Endothelial cell of umbilical vein (primary cell): Measurements from ENCODE around the gene IFT88. TPM values are rescaled to one million over a fixed set of nuclear protein-coding genes. Genes with fewer than 3 reads are reported as not detected.

ENCODE experiments used
- BruUV-seq: library from RNA; stranded (reverse); fragments of 400-500 nt; replicated peaks from 2 replicates; lab custom pipeline; 2021; lab: Mats Ljungman, UMichigan
- CTCF ChIA-PET: fragments of 300-600, 350-600 bp; sonication (Branson Sonifier 250); formaldehyde crosslinking; loops from one replicate; lab custom pipeline; 2021; ENCODE audit warnings: antibody characterized with exemption, inconsistent platforms; lab: Charles Lee
- POLR2A ChIA-PET: fragments of 300-600, 350-600 bp; sonication (Branson Sonifier 250); formaldehyde crosslinking; loops from one replicate; lab custom pipeline; 2021; ENCODE audit warnings: antibody characterized with exemption, inconsistent platforms; lab: Charles Lee
- DNase-seq: peaks from one replicate; pipeline ENCODE4 v3.0.0-alpha.2; 2011; ENCODE audit warnings: low read depth, low spot score
- FAIRE-seq: peaks from 2 replicates; lab custom pipeline; 2011; peaks lifted over from hg19 to GRCh38; lab: Jason Lieb, UNC
- H2AFZ ChIP-seq: 2 replicates; pipeline ENCODE4 v1.6.0; 2012; ENCODE audit warnings: low read depth, low read length, control low read depth, inconsistent platforms
- H3K27ac ChIP-seq: 2 replicates; pipeline ENCODE4 v1.5.1; 2011; ENCODE audit warnings: low read depth, mild to moderate bottlenecking, control low read depth, low read length, moderate library complexity; ENCODE audit not compliant: insufficient read depth
- H3K27me3 ChIP-seq, 2 experiments: 2 replicates each; pipeline versions ENCODE4 v1.6.0 to v1.6.1; 2011; ENCODE audit warnings: low read length in 2 of 2, mixed read lengths in 1 of 2; ENCODE audit not compliant: control insufficient read depth in 2 of 2, insufficient read depth in 2 of 2
- H3K36me3 ChIP-seq, 2 experiments: 2 replicates in 1 of 2; 3 replicates in 1 of 2; pipeline ENCODE4 v1.5.1; 2011; ENCODE audit warnings: low read length in 2 of 2, mild to moderate bottlenecking in 1 of 2, moderate library complexity in 1 of 2; ENCODE audit not compliant: control insufficient read depth in 2 of 2, insufficient read depth in 2 of 2; ENCODE audit errors: extremely low read depth in 1 of 2
- H3K4me1 ChIP-seq: 3 replicates; pipeline ENCODE4 v1.5.1; 2011; ENCODE audit warnings: mild to moderate bottlenecking, low read length; ENCODE audit not compliant: control insufficient read depth, insufficient read depth; ENCODE audit errors: extremely low read depth
- H3K4me2 ChIP-seq: 2 replicates; pipeline ENCODE4 v1.6.1; 2011; ENCODE audit warnings: low read length, control low read depth, mixed read lengths; ENCODE audit not compliant: insufficient read depth
- H3K4me3 ChIP-seq, 3 experiments: fragments of 200-600 bp in 1 of 3; sonication (generic), shearing (Covaris generic) in 1 of 3; replicated peaks in 1 of 3; 2 replicates each; pipeline ENCODE4 v1.5.1; 2011 to 2016; ENCODE audit warnings: control low read depth in 3 of 3, low read length in 3 of 3, mild to moderate bottlenecking in 2 of 3, inconsistent platforms in 1 of 3, low read depth in 1 of 3, moderate library complexity in 1 of 3; ENCODE audit not compliant: insufficient read depth in 1 of 3
- H3K79me2 ChIP-seq: 2 replicates; pipeline ENCODE4 v1.6.0; 2012; ENCODE audit warnings: low read length, inconsistent platforms; ENCODE audit not compliant: control insufficient read depth, insufficient read depth
- H3K9ac ChIP-seq: replicated peaks from 2 replicates; pipeline ENCODE3; 2011; ENCODE audit warnings: low read length, control low read depth; ENCODE audit not compliant: insufficient read depth; ENCODE audit errors: extremely low read depth
- H3K9me1 ChIP-seq: replicated peaks from 3 replicates; pipeline ENCODE4 v1.6.0; 2011; ENCODE audit warnings: mild to moderate bottlenecking, low read length; ENCODE audit not compliant: control insufficient read depth, insufficient read depth; ENCODE audit errors: extremely low read depth
- H3K9me3 ChIP-seq: replicated peaks from 2 replicates; pipeline ENCODE4 v1.5.1; 2012; ENCODE audit warnings: low read length, inconsistent platforms; ENCODE audit not compliant: control insufficient read depth, insufficient read depth
- H4K20me1 ChIP-seq: replicated peaks from 2 replicates; pipeline ENCODE3; 2011; ENCODE audit warnings: mild to moderate bottlenecking, low read length; ENCODE audit not compliant: control insufficient read depth, insufficient read depth; ENCODE audit errors: extremely low read depth
- CTCF ChIP-seq, 2 donors: IDR thresholded peaks; 1 replicate in 1 of 2; 2 replicates in 1 of 2; pipeline ENCODE4 v1.5.1; 2011; ENCODE audit warnings: low read length in 2 of 2, mild to moderate bottlenecking in 2 of 2, moderate library complexity in 2 of 2, control low read depth in 1 of 2, inconsistent platforms in 1 of 2, low read depth in 1 of 2; ENCODE audit not compliant: insufficient read depth in 1 of 2; ENCODE audit errors: extremely low read depth in 1 of 2
- JUN ChIP-seq: IDR thresholded peaks from 2 replicates; pipeline ENCODE4 v1.6.1; 2011; ENCODE audit warnings: borderline replicate concordance, low read depth; ENCODE audit not compliant: insufficient read length, insufficient read depth
- MAX ChIP-seq: IDR thresholded peaks from 2 replicates; pipeline ENCODE4 v1.6.1; 2011; ENCODE audit not compliant: insufficient read depth, insufficient read length
- MYC ChIP-seq: IDR thresholded peaks from one replicate; pipeline ENCODE4 v1.6.1; 2011; ENCODE audit warnings: mild to moderate bottlenecking, low read depth, low read length
- POLR2A ChIP-seq: IDR thresholded peaks from 2 replicates; pipeline ENCODE4 v1.6.1; 2012; ENCODE audit warnings: low read depth, mild to moderate bottlenecking, control low read depth, low read length
- dilution Hi-C: fragments of 300-500 bp; cut with MboI; formaldehyde crosslinking; loops from one replicate; pipeline ENCODE4 v1.15.0; 2019; ENCODE audit warnings: low sequenced_read_pairs; ENCODE audit not compliant: extremely low pct_ligation_motif_present
- intact Hi-C: fragments of 100-400 bp; cut with micrococcal nuclease; formaldehyde crosslinking; loops from one replicate; pipeline ENCODE4 v1.10.0; 2022
- polyA plus RNA-seq, 4 experiments: library from polyadenylated mRNA; depleted of rRNA in 3 of 4; stranded (reverse) in 3 of 4; unstranded in 1 of 4; fragments of >200 nt; gene quantifications; 2 replicates each; pipeline versions ENCODE4 v1.2.1 to v1.2.3, GENCODE V29; 2011 to 2012; ENCODE audit warnings: missing spikeins in 1 of 4
- total RNA-seq: library from RNA; stranded (reverse); gene quantifications from 2 replicates; pipeline ENCODE4 v1.2.3, GENCODE V29; 2021

The IFT88 gene
- total and polyA plus RNA-seq, 2 donors (not counting 3 experiments of a cell fraction or from before 2014, with no cell fraction given): 2.4 to 9.1 TPM

- Histone ChIP-seq H3K4me1 (no peaks in the 10 kb centered on the region), H4K20me1 (no peaks in the 10 kb centered on the region), H2AFZ (no peak overlapping the region), H3K27me3 (no peaks in the 10 kb centered on the region), H3K36me3 (peaks cover 0 to 4% of the 10 kb centered on the region in 2 experiments), H3K27ac (no peak overlapping the region), H3K4me3 (no peak overlapping the region), H3K4me2 (no peak overlapping the region), H3K9ac (no peak overlapping the region), H3K79me2 (no peaks in the 10 kb centered on the region), H3K9me1 (no peaks in the 10 kb centered on the region), H3K9me3 (peaks cover 3% of the 10 kb centered on the region)
- POLR2A ChIA-PET: no interaction called here
- intact Hi-C loops: no loop called here
- BruUV-seq: no TSS peak
- DNase-seq: no peak
- TF ChIP-seq CTCF (IDR thresholded peaks at IDR 0.05; ENCODE audit: extremely low read depth in 1 of 2, insufficient read depth in 1 of 2, low read depth in 1 of 2, low read length in 2 of 2) (no peak), MAX (no peak), MYC (no peak), POLR2A (no peak), JUN (no peak)
- CTCF ChIA-PET: no interaction called here
- dilution Hi-C loops: no loop called here
- FAIRE-seq: no peak
Observed at GRCh38 chr13:20588529-20589110, 21.7 kb downstream of the IFT88 start.

DNA sequence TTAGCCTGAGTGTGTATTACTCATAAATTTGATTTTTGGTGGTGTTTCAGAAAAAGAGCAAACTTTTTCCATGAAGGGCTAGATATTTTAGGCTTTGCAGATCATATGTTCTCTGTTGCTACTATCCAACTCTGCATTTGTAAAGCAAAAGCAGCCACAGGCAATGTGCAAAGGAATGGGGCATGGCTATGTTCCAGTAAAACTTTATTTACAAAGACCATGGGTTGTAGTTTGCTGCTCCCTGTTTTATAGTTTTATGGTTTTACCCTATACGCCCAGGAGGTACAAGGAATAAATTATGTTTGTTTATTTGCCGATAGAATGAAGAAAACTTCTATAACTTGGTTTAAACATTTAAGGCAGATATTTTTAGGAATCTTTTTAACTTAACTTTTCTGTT is 23.6 kb downstream of the IFT88 start:
- CTCF ChIA-PET: interaction anchor here (1.0 to 1.4 kb wide), 2 partner anchors 9 to 10 kb away, joined by 3 read pairs; no protein-coding TSS in a partner anchor
- Histone ChIP-seq H3K36me3 (peaks cover 0 to under 1% of the 10 kb centered on the region in 2 experiments), H3K9me1 (no peaks in the 10 kb centered on the region), H3K4me2 (no peak overlapping the region), H3K27me3 (no peaks in the 10 kb centered on the region), H3K4me3 (no peak overlapping the region), H3K27ac (no peak overlapping the region), H3K9ac (no peak overlapping the region), H3K79me2 (no peaks in the 10 kb centered on the region), H3K4me1 (no peaks in the 10 kb centered on the region), H4K20me1 (no peaks in the 10 kb centered on the region), H2AFZ (no peak overlapping the region), H3K9me3 (no peaks in the 10 kb centered on the region)
- TF ChIP-seq CTCF (IDR thresholded peaks at IDR 0.05; ENCODE audit: extremely low read depth in 1 of 2, insufficient read depth in 1 of 2, low read depth in 1 of 2, low read length in 2 of 2): no peak
- no peak for TF ChIP-seq POLR2A
- POLR2A ChIA-PET: no interaction called here
- FAIRE-seq (no peak), DNase-seq (no peak)
- intact Hi-C loops (no loop called here), dilution Hi-C loops (no loop called here)
- no TSS peak for BruUV-seq
